Measurements from ENCODE around the gene MRPL49. TPM values are rescaled to one million over a fixed set of nuclear protein-coding genes. Genes with fewer than 3 reads are reported as not detected.

Gene MRPL49
- total and polyA plus RNA-seq, 2 of the 8 experiments (the other 6 are each of a cell fraction or from before 2014, with no cell fraction given): 54.0 to 84.8 TPM

- TF ChIP-seq SAP30 (IDR thresholded peaks at IDR 0.05; ENCODE audit: insufficient read depth, insufficient replicate concordance, low read length): no peak
- TF ChIP-seq, protein P1, sequence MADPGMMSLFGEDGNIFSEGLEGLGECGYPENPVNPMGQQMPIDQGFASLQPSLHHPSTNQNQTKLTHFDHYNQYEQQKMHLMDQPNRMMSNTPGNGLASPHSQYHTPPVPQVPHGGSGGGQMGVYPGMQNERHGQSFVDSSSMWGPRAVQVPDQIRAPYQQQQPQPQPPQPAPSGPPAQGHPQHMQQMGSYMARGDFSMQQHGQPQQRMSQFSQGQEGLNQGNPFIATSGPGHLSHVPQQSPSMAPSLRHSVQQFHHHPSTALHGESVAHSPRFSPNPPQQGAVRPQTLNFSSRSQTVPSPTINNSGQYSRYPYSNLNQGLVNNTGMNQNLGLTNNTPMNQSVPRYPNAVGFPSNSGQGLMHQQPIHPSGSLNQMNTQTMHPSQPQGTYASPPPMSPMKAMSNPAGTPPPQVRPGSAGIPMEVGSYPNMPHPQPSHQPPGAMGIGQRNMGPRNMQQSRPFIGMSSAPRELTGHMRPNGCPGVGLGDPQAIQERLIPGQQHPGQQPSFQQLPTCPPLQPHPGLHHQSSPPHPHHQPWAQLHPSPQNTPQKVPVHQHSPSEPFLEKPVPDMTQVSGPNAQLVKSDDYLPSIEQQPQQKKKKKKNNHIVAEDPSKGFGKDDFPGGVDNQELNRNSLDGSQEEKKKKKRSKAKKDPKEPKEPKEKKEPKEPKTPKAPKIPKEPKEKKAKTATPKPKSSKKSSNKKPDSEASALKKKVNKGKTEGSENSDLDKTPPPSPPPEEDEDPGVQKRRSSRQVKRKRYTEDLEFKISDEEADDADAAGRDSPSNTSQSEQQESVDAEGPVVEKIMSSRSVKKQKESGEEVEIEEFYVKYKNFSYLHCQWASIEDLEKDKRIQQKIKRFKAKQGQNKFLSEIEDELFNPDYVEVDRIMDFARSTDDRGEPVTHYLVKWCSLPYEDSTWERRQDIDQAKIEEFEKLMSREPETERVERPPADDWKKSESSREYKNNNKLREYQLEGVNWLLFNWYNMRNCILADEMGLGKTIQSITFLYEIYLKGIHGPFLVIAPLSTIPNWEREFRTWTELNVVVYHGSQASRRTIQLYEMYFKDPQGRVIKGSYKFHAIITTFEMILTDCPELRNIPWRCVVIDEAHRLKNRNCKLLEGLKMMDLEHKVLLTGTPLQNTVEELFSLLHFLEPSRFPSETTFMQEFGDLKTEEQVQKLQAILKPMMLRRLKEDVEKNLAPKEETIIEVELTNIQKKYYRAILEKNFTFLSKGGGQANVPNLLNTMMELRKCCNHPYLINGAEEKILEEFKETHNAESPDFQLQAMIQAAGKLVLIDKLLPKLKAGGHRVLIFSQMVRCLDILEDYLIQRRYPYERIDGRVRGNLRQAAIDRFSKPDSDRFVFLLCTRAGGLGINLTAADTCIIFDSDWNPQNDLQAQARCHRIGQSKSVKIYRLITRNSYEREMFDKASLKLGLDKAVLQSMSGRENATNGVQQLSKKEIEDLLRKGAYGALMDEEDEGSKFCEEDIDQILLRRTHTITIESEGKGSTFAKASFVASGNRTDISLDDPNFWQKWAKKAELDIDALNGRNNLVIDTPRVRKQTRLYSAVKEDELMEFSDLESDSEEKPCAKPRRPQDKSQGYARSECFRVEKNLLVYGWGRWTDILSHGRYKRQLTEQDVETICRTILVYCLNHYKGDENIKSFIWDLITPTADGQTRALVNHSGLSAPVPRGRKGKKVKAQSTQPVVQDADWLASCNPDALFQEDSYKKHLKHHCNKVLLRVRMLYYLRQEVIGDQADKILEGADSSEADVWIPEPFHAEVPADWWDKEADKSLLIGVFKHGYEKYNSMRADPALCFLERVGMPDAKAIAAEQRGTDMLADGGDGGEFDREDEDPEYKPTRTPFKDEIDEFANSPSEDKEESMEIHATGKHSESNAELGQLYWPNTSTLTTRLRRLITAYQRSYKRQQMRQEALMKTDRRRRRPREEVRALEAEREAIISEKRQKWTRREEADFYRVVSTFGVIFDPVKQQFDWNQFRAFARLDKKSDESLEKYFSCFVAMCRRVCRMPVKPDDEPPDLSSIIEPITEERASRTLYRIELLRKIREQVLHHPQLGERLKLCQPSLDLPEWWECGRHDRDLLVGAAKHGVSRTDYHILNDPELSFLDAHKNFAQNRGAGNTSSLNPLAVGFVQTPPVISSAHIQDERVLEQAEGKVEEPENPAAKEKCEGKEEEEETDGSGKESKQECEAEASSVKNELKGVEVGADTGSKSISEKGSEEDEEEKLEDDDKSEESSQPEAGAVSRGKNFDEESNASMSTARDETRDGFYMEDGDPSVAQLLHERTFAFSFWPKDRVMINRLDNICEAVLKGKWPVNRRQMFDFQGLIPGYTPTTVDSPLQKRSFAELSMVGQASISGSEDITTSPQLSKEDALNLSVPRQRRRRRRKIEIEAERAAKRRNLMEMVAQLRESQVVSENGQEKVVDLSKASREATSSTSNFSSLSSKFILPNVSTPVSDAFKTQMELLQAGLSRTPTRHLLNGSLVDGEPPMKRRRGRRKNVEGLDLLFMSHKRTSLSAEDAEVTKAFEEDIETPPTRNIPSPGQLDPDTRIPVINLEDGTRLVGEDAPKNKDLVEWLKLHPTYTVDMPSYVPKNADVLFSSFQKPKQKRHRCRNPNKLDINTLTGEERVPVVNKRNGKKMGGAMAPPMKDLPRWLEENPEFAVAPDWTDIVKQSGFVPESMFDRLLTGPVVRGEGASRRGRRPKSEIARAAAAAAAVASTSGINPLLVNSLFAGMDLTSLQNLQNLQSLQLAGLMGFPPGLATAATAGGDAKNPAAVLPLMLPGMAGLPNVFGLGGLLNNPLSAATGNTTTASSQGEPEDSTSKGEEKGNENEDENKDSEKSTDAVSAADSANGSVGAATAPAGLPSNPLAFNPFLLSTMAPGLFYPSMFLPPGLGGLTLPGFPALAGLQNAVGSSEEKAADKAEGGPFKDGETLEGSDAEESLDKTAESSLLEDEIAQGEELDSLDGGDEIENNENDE (IDR thresholded peaks at IDR 0.05; ENCODE audit: insufficient replicate concordance, low read length): no peak
Measured at GRCh38 chr11:65150509-65151299, 28.6 kb downstream of the MRPL49 start (continued).

All from H1 (cell line).